ENCODE measurements around the gene HK3. TPM values are rescaled to one million over a fixed set of nuclear protein-coding genes. Genes with fewer than 3 reads are reported as not detected.

HK3 gene
- total RNA-seq, 1 donor from 2014 or later = 0.60 TPM

DNA sequence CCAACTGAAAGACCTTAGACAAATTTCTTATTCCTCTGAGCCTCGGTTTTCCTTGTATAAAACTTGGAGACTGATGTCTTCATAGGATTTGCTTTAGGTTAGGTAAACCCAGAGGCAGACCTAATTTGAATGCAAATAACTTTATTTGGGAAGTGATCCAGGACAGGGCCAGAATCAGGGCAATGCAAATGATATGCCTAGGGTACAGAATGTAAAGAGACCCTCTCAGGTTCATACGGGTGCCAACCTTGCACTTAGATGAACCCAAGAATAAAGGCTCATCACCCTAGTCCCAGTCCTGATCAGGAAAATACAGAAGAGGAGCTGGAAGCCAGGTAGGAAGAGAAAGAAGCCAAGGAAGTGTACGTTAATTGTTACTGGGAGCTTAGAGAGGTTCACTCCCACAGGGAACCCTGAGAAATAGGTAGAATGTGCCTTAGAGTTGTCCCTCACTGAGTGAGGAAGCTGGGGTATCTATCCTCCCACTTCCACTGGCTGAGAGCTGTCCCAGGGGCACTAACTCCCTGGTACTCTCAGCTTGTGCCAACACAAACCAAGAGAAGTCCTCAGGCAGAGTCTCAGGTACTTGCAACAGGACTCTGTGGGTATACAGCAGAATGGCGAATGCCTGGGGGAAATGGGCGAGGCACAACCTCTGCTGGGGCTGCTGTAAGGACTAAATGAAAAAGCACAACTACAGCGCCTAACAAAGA lies 3.1 kb upstream of the HK3 start:
- Mint-ChIP-seq H3K9me3 (no peaks in the 10 kb centered on the region), H3K27me3 (ENCODE audit: low read depth) (peaks cover 1% of the 10 kb centered on the region), H3K27ac (no peak overlapping the region), H3K4me1 (no peaks in the 10 kb centered on the region), H3K36me3 (peaks cover 30% of the 10 kb centered on the region), H3K4me3 (no peak overlapping the region)
- no peak for DNase-seq (ENCODE audit: low spot score in 2 of 2, unreplicated experiment in 2 of 2)
- TF ChIP-seq, protein P1, sequence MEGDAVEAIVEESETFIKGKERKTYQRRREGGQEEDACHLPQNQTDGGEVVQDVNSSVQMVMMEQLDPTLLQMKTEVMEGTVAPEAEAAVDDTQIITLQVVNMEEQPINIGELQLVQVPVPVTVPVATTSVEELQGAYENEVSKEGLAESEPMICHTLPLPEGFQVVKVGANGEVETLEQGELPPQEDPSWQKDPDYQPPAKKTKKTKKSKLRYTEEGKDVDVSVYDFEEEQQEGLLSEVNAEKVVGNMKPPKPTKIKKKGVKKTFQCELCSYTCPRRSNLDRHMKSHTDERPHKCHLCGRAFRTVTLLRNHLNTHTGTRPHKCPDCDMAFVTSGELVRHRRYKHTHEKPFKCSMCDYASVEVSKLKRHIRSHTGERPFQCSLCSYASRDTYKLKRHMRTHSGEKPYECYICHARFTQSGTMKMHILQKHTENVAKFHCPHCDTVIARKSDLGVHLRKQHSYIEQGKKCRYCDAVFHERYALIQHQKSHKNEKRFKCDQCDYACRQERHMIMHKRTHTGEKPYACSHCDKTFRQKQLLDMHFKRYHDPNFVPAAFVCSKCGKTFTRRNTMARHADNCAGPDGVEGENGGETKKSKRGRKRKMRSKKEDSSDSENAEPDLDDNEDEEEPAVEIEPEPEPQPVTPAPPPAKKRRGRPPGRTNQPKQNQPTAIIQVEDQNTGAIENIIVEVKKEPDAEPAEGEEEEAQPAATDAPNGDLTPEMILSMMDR (IDR thresholded peaks at IDR 0.05; ENCODE audit: unreplicated experiment) = no peak

DNA sequence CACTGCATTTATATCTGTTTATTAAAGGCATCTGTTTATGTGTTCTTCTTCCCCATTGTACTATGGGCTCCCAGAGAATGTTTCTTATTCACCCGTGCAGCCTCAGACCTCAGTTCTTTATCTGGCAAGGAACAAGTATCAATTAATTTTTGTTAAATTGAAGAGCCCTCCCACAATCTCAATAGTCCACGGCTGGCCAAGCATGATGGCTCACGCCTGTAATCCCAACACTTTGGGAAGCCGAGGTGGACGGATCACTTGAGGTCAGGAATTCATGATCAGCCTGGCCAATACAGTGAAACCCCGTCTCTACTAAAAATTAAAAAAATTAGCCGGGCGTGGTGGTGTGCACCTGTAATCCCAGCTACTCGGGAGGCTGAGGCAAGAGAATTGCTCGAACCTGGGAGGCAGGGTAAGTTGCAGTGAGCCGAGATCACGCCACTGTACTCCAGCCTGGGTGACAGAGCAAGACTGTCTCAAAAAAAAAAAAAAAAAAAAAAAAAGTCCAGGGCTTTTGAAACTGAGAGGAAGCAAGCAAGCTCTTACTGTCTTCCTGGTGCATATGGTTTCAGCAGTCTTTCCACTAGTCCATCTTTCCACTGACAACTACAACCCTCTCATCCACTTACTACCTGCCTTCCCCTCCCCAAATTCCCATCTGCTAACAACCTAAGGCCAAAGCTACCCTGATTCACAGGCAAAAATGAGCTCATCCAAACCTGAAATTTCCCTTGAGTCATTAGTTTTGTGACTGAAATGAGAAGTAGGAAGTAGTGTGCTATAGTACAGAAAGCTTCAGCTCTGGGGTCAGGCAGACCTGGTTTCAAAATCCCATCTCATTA lies 2.3 kb upstream of the HK3 start:
- peaks cover 27% of the 10 kb centered on the region for H3K36me3 Mint-ChIP-seq
- no peaks in the 10 kb centered on the region for H3K4me1 Mint-ChIP-seq
- no peak overlapping the region for H3K4me3 Mint-ChIP-seq
- no peak for DNase-seq (ENCODE audit: low spot score in 2 of 2, unreplicated experiment in 2 of 2)
- peaks cover 1% of the 10 kb centered on the region for H3K27me3 Mint-ChIP-seq (ENCODE audit: low read depth)
- TF ChIP-seq, protein P1 (IDR thresholded peaks at IDR 0.05; ENCODE audit: unreplicated experiment) = no peak
- H3K27ac Mint-ChIP-seq = no peak overlapping the region
- H3K9me3 Mint-ChIP-seq = no peaks in the 10 kb centered on the region

DNA sequence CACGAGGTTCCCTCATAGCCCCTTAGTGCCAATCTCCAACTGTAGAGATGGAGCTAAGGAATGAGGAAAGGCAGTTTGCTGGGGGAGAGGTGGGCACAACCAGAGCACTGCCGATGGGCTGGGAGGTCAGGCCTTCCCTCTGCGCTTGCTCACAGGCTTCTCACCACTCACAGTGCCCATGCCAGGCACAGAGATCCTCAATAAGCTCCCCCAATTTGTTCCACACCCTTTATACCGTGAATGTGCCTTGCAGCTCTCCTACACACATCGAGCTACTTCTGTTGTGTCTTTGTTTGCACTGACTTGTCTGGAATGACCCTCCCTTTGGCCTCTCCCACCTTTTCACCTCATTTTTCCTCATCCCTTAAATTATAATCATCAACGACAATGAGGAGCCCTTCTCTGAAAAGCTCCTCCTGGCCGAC lies 1.6 kb upstream of the HK3 start:
- TF ChIP-seq, protein P1 (IDR thresholded peaks at IDR 0.05; ENCODE audit: unreplicated experiment) = no peak
- H3K27ac Mint-ChIP-seq = no peak overlapping the region
- no peak for DNase-seq (ENCODE audit: low spot score in 2 of 2, unreplicated experiment in 2 of 2)
- H3K36me3 Mint-ChIP-seq = peaks cover 27% of the 10 kb centered on the region
- no peak overlapping the region for H3K4me3 Mint-ChIP-seq
- H3K9me3 Mint-ChIP-seq = no peaks in the 10 kb centered on the region
- peaks cover 1% of the 10 kb centered on the region for H3K27me3 Mint-ChIP-seq (ENCODE audit: low read depth)
- no peaks in the 10 kb centered on the region for H3K4me1 Mint-ChIP-seq

DNA sequence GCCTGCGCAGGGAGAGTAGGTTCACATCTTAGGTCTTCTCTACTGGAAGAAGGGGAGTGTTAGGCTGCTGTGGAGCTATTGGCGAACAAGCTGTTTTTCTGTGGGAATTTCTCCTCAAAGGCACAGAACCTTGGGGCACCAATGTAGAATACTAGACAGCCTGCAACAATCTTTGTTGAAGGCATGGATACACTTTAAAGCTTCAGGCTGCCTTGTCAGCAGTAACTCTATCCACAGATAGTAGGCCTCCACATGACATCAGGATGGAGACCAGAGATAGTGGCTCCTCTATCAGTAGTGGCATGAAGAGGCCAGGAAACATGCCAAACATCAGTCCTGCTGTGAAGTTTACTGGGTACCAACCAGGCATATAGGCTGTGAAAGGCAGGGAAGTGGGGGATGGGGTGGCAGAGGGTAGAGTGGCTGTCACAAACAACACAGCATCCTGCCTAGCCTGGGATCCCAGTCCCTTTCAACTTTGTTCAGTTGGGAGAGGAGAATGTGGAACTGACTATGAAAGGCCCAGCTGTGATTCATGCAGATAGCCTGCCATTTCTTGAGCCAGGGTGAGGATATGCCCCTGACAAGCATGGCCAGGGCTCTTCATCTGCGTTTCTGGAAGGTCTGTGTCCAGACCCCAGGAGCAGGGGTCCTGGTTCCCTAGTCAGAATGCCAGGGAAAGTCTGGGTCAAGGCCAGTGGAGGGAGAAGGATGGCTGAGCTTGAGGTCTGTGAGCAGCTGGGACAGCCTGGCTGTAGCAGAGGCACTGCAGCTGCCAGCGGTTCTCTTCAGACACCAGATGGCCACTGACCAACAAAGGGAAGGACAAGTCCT lies 1.0 kb upstream of the HK3 start:
- Mint-ChIP-seq H3K4me1 (no peaks in the 10 kb centered on the region), H3K27me3 (ENCODE audit: low read depth) (peaks cover 1% of the 10 kb centered on the region), H3K27ac (no peak overlapping the region), H3K36me3 (peaks cover 21% of the 10 kb centered on the region), H3K4me3 (no peak overlapping the region), H3K9me3 (no peaks in the 10 kb centered on the region)
- TF ChIP-seq, protein P1 (IDR thresholded peaks at IDR 0.05; ENCODE audit: unreplicated experiment) = no peak
- DNase-seq (ENCODE audit: low spot score in 2 of 2, unreplicated experiment in 2 of 2) = no peak

- DNase-seq (ENCODE audit: low spot score in 2 of 2, unreplicated experiment in 2 of 2) = no peak
- Mint-ChIP-seq H3K4me1 (no peaks in the 10 kb centered on the region), H3K9me3 (no peaks in the 10 kb centered on the region), H3K4me3 (no peak overlapping the region), H3K27ac (no peak overlapping the region), H3K36me3 (peaks cover 6% of the 10 kb centered on the region), H3K27me3 (ENCODE audit: low read depth) (peaks cover 7% of the 10 kb centered on the region)
- TF ChIP-seq, protein P1 (IDR thresholded peaks at IDR 0.05; ENCODE audit: unreplicated experiment) = no peak
These were observed 1.9 kb downstream of the HK3 start for GRCh38 chr5:176897263-176897662.

All from mesothelial cell of epicardium (in vitro differentiated cells).